HG03571 (cell line): ENCODE data around the gene ACOT12.
"Not testable (repeated sequence)": the region's sequence is repeated elsewhere in the genome, so short reads cannot be mapped to it uniquely, and the experiment has no call there.

Experiments used
- ATAC-seq: cut with Tn5 transposase; IDR thresholded peaks from one replicate; pipeline ENCODE4 v1.9.1; 2021; ENCODE audit not compliant: unreplicated experiment

ACOT12 gene

DNA sequence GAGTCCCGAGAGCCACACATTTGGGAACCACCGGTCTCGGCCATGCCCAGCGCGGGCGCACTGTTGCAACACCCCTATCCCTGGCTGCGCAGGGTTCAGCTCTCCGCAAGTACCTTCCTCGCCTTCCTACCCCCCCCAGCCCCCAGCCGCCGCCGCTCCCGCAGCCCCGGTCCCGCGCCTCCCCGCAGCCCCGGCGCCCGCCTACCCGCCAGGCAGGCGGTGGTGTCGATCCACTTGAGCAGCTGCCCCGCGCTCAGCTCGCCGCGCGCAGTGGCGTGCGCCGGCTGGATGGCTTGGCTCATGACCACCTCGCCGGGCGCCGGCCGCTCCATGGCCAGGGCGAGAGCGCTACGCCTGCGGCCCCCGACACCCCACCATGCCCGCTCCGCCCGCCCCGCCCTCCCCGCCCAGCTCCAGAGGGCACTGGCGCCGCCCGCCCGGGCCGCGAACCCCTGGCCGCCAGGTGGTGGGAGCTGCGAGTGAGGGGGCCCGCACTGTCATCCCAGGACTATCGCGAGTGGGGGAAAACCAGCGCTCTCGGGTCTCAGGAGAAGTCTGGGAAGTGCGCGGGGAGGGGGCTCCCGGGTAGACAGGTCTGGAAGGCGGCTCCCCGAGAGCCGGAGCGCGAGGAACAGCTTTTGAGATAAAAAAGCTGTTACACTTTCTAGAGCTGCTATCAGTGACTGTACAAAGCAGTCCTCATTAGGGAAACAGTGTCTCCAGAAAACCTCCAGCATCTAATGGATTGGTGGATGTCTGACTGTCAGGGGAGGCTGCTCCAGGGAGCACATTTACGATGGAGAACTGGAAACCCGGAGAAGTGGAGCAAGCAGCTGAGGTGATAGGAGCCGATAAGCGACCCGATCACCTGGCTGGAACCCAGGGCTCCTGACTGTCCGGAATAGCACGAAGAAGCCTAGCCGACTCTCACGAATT is at the start of gene ACOT12:
Gene ACOT12, minus strand, starts transcription at position 352 of the 936 bp plus-strand sequence. Its CDS starts 20 bp downstream, at position 332.
- no peak for ATAC-seq

DNA sequence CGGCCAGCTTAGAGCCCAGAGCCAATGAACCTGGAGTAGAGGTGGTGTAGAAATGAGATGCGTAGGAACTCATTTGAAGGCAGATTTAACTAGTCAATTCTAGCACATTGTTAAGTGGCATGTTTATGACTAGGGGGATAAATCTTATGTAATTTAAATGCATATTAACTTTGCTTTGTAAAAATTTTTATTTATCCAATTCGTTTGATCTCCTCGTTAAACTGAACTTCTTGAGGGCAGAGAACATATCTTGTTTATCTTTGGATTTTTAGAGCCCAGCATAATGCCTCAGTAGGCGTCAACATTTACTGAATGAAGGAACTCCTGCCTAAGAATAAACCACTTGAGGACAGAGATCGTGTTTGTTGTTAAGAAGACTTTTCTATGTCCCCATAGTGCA is 41.1 kb upstream of the ACOT12 start:
- ATAC-seq, result no peak

DNA sequence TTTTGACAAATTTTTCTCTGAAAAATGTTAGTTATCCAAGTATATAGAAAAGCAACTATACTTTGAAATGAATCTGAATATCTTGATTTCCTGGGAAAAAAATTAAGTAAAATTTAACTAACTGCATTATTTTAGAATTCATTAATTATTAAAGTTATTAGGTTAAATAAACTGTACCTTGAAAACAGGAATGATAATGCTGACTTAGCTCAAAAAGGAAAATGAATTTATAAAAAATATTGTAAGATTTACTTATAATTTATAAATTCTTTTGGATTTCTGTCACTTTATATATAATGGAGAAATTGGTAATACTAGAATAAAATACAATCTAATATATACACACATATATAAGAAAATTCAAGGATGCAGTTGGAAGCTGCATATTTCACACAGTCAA is 36.1 kb upstream of the ACOT12 start:
- no peak for ATAC-seq

DNA sequence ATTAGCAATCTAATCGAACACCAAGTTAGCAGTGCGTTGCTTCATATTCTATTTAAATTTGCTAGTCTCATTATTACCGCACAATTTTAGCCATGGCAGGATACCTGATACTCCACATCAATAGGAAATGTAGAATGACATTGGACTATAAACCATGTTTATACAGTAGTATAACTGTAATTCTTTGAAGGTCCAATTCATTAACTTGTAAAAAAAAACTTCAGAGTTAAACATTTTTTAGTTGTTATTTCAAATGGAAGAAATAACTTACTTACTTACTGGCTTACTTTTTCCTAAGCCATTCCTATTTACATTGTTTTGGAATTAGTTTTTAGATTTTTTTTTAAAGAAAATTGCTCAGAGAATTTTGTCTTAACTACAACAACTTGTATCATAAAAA is 35.4 kb upstream of the ACOT12 start:
- no peak for ATAC-seq

DNA sequence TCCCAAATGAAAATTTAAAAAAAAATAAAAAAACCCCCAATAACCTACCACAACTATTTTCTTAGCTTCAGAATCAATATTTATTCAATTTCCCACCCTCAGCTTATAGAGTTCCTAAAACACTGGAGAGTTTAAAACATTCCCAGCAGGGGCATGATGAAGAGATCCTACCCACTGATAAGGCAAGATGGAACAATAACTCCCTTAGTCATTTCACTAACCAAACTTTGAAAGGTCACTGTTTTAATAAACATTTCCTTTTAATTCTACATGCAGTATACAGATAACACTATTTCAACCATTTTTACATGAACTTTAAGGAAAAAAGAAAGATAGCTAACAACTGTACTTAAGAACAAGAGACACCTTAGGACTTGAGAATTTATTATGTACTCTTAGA is 34.9 kb upstream of the ACOT12 start:
- no peak for ATAC-seq

DNA sequence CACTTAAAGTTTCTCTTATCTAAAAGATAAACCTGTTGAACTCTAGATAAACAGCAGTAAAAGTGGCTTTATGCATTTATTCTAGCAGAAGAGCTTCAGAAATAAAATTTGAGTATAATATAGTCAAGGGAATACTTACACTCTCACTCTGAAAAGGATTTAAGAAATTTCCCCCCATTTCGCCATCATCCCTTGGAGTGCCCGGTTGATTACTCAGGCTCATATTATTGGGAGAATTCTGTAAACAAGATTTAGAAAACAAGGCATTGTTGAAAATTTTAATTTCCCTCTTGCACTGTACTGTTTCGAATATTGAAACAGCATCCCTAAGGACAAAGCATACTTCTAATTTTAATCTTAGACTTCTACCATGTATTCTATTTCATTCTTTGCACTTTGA is 34.5 kb upstream of the ACOT12 start:
- ATAC-seq, result no peak

DNA sequence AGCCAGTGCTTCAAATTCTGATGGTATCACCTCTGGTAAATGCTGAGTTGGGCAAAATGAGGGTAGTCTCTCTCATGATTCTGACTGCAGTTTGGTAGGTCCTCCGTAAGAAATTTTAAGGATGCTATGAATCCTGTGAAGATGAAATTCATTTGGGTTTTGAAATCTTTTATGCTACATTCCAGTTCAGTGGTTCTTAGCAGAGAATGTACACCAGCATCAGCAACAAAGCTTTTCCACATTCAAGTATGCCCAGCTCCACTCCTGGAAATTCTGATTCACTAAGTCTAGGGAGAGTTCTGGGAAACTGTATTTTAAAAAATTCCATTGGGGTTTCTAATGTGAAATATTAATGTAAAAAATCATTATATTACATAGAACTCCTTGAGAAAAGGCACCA is 33.6 kb upstream of the ACOT12 start:
- ATAC-seq, result no peak

DNA sequence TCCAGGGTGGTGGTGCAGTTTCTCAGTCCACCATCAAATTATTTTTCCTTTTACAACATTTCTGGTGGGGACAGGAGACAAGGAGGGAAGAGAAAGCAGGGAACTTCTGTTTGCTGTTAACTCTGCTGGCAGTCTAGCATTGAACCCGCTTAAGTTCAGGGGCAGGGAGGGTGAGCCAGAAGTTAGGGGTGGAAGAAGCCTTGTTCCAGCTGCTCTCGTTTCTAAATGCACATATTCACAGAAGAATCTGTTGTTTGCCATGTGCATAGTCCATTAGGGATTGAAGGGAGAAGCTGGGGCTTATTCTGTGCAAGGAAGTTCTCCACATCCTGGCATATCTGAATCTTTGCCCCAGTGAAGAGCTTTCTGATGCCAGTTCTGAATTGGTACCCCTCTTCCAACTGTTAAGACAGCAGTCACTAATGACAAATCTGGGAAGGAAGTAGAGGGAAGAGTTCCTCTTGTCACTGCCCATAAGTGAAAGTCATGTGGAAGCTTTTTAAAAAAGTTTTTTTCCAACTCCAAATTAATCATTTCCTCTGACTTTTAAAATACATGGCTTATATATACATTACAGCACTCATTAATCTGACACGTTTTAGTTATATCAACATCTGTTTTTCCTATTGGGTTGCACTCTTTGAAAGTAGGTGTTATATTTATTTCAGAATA is 32.6 kb upstream of the ACOT12 start:
- no peak for ATAC-seq

DNA sequence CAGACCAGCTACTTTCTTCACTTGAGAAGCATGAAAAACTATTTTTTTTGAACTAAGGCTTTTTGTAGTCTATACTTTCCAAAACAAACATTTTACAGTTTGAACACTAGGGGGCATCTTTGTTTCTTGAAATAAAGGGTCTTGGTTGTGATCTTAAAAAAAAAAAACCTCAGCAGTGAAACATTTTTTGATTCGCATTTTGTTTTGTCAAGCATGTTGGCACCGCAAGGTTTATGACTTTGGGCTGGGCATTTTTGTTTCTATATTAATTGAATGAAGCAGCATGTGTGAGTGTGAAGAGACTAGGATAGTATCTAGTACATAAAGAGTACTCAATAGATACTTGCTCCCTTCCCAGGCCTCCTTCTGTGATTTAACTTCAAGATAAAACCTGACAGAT is 31.6 kb upstream of the ACOT12 start:
- peak; percentile 48 for ATAC-seq

DNA sequence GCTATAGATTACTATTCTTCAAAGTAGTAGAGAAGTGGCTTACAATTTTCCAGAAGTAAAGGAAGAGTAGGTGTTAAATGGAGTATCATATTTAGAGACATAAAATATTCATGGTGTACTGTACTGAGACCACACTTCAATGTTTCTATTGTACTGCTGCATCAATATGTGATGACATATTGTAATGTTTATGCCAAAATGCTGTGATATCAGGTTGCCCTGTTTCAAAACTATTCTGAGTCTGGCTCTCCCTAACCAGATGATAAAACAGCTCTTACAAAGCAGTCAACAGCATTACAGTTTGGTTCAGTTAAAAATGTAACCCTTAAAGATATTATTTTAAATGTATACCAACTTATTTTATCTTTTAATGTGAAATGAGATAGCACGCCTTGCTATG is 30.8 kb upstream of the ACOT12 start:
- ATAC-seq, result no peak

DNA sequence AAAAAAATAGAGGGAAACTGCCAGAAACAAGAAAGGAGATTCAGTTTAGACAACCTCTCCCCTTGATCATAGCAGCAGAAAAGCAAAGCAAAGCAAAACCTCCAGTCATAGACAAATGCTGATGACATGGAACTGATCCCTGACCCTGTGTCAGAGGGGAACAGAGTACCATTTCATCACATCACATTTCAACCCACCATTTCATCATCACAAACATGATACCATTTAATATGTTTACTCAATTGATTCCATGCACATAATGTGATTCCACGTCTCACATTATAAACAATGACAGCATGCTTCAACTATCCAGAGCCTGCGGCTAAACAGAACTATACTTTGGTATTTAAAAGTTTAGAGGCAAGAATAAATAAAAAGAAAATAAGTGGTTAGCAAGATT is 28.7 kb upstream of the ACOT12 start:
- no peak for ATAC-seq

DNA sequence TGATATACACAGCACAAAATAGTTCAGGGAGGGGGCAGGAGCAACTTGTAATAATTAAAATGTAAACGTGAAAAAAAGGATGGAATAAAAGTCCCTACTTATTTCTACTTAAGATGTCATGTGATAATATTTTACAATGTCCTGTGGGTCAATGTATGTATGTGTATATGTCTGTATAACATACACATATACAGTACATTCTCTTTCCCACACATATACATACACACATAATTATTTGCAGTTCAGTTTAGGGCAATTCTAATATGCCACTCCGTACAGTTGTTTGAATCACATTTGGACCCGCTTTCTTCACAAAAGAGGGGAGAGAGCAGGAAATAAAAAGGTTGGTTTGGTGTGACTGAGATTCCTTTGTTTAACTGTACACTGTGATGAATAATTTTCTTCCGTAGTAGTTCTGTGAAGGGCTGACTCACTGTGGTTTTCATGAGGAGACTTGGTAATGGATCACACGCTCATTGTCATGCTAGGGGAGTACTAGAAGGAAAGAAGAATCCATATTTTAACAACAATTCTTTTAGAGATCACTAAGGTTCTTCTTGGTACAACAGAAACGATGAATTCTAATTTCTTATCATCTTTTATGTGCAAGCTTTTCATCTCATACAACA is 26.2 kb upstream of the ACOT12 start:
- no peak for ATAC-seq

DNA sequence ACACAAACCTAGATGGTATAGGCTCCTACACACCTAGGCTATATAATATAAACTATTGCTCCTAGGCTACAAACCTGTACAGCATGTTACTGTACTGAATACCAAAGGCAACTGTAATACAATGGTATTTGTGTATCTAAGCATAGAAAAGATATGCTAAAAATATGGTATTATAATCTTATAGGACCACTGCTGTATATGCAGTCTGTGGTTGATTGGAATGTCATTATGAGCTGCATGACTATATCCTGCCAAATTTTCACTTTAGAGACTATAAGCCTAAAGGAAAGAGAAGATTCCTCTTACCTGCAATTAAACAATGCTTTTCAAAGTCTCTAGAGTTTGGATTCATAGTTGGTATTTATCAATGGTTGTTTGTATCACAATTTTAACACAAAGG is 24.7 kb upstream of the ACOT12 start:
- no peak for ATAC-seq

DNA sequence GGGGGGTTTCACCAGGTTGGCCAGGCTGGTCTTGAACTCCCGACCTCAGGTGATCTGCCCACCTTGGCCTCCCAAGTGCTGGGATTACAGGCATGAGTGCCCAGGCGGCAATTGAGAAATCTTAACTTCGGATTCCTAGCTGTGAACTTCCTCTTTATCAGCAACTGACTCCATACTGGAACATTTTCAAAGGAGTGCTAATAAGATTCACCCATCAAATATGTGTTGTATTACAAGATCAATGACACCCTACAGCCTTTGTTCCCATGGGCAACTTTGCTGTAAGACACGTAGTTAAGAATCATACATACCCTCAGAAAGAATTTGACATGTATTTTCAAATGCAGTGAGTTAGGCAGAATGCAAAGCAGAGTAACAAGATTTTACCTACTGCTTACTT is 23.1 kb upstream of the ACOT12 start:
- ATAC-seq, result no peak

DNA sequence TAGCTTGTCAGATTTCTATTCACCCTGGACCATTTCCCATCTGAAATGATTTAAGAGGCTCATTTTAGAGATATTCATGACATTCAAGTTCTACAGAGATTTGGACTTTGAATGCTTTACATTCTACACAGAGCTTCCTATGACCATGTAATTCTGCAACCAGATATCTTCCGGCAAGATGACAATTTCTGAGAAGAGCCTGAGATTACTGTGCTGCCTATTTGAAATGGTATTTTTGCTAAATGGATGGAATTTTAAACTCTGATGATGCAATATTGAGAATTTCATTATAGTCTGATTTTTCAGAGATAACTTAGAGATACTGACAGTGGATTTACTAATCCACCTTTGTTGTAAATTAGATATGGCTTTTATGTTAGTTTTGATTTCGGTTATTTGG is 16.0 kb upstream of the ACOT12 start:
- no peak for ATAC-seq

DNA sequence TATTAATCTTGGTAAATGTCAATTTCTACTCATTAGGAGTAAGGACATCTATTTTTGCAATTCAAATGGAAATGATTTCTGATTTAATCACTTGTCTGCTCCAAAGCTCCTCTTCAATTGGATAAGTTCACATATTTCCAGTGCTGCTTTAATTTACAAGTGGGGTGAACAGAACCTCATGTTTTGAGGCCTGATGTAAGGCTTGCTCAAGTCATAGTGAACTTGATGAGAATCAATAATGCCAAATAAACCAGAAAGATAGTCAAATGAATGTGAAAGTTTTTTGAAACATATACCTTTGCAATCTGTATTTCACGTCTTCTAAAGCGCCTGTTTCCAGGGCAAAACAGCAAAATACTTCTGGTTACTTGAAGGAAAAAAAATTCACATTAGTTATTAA is 15.4 kb upstream of the ACOT12 start:
- no peak for ATAC-seq

DNA sequence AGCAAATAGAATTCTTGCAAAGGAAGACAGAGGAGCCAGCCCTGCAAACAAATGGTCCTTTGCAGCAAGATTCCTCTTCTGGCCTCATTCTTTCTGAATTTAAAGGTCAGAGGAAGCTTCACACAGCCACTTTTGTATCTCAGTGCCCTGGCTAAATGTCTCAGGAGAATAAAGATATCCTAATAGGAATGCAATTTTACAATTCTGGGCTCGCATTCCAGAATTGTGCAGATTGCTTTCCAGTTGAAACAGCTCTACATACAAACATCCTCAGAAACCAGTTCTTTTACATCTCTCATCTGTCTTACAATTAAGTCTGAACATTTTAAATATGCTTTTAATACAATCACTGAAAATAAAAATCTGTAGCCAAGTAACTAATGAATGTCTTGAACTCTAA is 14.6 kb upstream of the ACOT12 start:
- no peak for ATAC-seq

DNA sequence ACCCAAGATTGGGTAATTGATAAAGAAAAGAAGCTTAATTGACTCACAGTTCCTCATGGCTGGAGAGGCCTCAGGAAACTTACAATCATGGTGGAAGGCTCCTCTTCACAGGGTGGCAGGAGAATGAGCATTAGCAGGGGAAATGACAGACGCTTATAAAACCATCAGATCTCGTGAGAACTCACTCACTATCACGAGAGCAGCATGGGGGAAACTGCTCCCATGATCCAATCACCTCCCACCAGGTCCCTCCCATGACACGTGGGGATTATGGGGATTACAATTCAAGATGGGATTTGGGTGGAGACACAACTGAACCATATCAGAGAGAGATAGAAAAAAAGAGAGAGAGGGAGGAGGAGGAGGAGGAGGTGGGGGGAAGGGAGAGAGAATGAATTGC is 13.9 kb upstream of the ACOT12 start:
- not testable (repeated sequence) for ATAC-seq

DNA sequence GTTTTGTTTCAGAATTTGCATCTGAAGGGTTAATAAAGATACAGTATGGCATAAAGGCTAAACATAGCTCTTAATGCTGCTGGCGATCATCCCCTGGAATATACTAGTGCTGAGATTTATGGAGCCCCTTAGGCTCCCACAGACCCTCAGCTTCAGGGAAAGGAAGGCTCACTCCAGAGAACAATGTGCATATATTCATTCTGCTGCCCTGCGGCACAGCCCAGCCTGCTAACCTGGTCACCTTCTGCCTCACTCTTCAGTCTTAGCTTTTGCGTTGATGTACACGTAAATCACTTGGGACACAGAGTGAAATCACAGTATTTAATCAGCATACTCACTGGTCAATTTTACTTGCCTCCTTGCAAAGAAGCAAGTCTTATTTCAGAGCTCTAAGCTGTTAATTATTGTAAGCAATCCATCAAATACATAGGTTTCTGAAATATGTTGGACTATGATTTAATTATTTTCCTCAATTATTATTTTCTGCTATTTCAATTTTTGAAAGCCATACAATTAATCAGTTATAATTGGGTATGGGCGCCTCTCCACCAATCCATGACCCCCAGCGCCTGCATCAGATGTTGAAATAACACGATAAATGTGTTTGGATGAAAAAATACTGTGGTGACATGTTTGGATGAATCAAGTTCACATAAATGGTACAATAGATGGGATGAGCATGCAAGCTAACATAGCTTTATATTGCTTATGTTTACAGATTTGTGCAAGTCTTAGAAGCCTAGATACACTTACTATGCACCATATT is 11.4 kb upstream of the ACOT12 start:
- no peak for ATAC-seq

DNA sequence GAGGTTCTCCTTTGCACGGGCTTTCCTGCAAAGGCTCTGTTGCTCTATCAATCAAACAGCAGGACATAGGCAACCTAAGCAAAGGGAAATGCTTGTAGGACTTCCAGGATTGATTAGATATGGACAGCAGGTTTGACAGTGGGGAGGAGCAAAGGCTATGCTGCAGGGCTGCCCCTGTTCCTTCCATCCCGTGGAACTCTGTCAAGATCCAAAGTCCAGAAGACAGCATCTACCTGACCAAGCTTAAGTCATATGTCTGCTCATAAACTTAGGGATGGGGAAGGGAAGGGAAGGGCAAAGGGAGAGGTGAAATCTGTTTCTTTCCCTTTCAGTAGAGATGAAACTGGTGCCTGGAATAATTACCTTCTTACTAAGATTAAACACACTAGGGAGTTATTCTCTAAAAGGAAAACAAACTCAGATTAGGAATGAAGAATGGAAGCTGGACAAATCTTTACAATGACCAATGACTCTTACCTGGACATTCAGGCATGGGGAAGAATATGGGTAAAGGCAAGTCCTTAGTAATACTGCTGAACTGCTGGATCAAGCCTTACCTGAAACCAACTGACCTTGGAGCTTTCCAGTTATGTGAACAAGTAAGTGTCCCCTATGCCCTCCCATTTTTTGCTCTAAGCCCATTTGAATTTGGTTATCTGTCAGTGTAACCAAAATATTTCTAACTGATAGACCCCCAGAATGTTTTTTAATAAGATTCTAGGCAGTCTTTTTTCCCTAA is 8.4 kb upstream of the ACOT12 start:
- ATAC-seq, result no peak

DNA sequence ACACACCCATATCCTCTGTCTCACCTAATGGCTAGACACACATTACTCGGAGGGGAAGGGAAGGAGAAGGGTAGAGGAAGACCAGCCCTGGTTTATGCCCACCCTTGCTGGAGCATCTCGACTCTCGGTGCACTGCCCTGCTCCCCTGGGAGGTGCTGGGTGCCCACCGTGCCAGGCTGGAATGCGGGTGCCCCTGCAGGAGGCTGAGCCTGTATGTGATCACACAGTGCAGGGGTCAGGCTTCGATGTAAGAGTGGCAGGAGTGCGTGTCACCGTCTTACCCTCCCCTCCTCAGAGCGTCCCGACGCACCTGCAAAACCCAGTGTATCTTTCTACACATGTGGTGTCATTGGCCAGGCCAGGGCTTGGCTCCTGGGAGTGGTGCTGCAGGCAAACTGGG is 7.3 kb upstream of the ACOT12 start:
- no peak for ATAC-seq
